ENCODE data around the gene KISS1R. TPM values are rescaled to one million over a fixed set of nuclear protein-coding genes. Genes with fewer than 3 reads are reported as not detected.

KISS1R gene
- total RNA-seq, 1 experiment from 2014 or later: not detected

DNA sequence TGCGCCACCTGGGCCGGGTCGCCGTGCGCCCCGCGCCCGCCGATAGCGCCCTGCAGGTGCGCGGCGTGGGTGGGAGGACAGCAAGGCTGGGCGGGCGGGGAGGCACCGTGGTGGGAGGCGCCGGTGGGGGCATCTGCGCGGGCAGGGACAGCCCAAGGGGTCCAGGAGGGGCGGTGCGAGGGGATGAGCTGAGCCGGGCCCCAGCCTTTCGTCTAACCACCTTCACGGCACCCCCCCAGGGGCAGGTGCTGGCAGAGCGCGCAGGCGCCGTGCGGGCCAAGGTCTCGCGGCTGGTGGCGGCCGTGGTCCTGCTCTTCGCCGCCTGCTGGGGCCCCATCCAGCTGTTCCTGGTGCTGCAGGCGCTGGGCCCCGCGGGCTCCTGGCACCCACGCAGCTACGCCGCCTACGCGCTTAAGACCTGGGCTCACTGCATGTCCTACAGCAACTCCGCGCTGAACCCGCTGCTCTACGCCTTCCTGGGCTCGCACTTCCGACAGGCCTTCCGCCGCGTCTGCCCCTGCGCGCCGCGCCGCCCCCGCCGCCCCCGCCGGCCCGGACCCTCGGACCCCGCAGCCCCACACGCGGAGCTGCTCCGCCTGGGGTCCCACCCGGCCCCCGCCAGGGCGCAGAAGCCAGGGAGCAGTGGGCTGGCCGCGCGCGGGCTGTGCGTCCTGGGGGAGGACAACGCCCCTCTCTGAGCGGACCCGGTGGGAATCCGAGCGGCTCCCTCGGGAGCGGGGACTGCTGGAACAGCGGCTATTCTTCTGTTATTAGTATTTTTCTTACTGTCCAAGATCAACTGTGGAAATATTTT lies 3.1 kb downstream of the KISS1R start:
- H3K4me1 Mint-ChIP-seq (ENCODE audit: insufficient read depth, unreplicated experiment): no peaks in the 10 kb centered on the region
- H3K4me3 Mint-ChIP-seq (ENCODE audit: unreplicated experiment): no peak overlapping the region
- DNase-seq (ENCODE audit: unreplicated experiment): no peak
- no peaks in the 10 kb centered on the region for H3K9me3 Mint-ChIP-seq (ENCODE audit: unreplicated experiment)
- H3K27ac Mint-ChIP-seq (ENCODE audit: low read depth, unreplicated experiment): no peak overlapping the region
- H3K27me3 Mint-ChIP-seq (ENCODE audit: insufficient read depth, unreplicated experiment): no peaks in the 10 kb centered on the region
- intact Hi-C loops (cut with micrococcal nuclease): no loop called here
- ChIA-PET POLR2A (interaction anchor here (5.0 kb wide), 1 partner anchor 64 kb away, joined by 28 read pairs; the partner anchor contains the start of gene WDR18), CTCF (interaction anchor here (0.5 to 1.3 kb wide), 3 partner anchors 64 to 149 kb away, joined by 3 read pairs; no protein-coding TSS in a partner anchor)
- BruUV-seq (replicated peaks): no TSS peak
- TF ChIP-seq, protein P1, sequence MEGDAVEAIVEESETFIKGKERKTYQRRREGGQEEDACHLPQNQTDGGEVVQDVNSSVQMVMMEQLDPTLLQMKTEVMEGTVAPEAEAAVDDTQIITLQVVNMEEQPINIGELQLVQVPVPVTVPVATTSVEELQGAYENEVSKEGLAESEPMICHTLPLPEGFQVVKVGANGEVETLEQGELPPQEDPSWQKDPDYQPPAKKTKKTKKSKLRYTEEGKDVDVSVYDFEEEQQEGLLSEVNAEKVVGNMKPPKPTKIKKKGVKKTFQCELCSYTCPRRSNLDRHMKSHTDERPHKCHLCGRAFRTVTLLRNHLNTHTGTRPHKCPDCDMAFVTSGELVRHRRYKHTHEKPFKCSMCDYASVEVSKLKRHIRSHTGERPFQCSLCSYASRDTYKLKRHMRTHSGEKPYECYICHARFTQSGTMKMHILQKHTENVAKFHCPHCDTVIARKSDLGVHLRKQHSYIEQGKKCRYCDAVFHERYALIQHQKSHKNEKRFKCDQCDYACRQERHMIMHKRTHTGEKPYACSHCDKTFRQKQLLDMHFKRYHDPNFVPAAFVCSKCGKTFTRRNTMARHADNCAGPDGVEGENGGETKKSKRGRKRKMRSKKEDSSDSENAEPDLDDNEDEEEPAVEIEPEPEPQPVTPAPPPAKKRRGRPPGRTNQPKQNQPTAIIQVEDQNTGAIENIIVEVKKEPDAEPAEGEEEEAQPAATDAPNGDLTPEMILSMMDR (IDR thresholded peaks at IDR 0.05; ENCODE audit: unreplicated experiment): no peak
- no peaks in the 10 kb centered on the region for H3K36me3 Mint-ChIP-seq (ENCODE audit: insufficient read depth, unreplicated experiment)

DNA sequence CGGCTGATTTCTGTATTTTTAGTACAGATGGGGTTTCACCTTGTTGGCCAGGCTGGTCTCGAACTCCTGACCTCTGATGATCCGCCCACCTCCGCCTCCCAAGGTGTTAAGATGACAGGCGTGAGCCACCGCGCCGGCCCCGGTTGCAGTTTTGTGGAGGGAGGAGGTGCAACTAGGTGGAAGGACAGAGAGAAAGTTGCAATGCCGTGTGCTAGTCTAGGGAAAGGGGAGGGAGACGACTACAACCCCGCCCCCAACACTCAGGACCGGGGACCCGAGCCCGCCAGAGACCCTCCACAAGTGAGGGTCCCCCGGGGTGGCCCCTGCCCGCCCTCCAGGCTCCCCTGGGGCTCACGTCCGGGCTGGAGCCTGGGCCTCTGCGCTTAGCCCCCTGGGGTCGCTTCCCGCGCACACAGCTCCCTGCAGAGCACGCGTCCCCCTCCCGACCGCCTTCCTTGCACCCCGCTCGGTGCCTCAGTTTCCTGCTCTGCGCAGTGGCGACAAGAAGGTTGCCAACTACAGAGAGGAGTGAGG lies 7.5 kb downstream of the KISS1R start:
- H3K27me3 Mint-ChIP-seq (ENCODE audit: insufficient read depth, unreplicated experiment): no peaks in the 10 kb centered on the region
- TF ChIP-seq, protein P1 (IDR thresholded peaks at IDR 0.05; ENCODE audit: unreplicated experiment): no peak
- ChIA-PET POLR2A (interaction anchor here (0.8 to 5.0 kb wide), 5 partner anchors 8 to 178 kb away, joined by 3 to 28 read pairs (median 3); partner anchors contain the start of gene WDR18), CTCF (interaction anchor here (0.8 to 4.2 kb wide), 2 partner anchors 59 to 67 kb away, joined by 5 to 83 read pairs; partner anchors contain the start of gene WDR18)
- no peak for DNase-seq (ENCODE audit: unreplicated experiment)
- H3K9me3 Mint-ChIP-seq (ENCODE audit: unreplicated experiment): no peaks in the 10 kb centered on the region
- peak overlapping the region; percentile 73 for H3K4me3 Mint-ChIP-seq (ENCODE audit: unreplicated experiment)
- no TSS peak for BruUV-seq (replicated peaks)
- intact Hi-C loops (cut with micrococcal nuclease): no loop called here
- H3K27ac Mint-ChIP-seq (ENCODE audit: low read depth, unreplicated experiment): no peak overlapping the region
- no peaks in the 10 kb centered on the region for H3K4me1 Mint-ChIP-seq (ENCODE audit: insufficient read depth, unreplicated experiment)
- peaks cover under 1% of the 10 kb centered on the region for H3K36me3 Mint-ChIP-seq (ENCODE audit: insufficient read depth, unreplicated experiment)

DNA sequence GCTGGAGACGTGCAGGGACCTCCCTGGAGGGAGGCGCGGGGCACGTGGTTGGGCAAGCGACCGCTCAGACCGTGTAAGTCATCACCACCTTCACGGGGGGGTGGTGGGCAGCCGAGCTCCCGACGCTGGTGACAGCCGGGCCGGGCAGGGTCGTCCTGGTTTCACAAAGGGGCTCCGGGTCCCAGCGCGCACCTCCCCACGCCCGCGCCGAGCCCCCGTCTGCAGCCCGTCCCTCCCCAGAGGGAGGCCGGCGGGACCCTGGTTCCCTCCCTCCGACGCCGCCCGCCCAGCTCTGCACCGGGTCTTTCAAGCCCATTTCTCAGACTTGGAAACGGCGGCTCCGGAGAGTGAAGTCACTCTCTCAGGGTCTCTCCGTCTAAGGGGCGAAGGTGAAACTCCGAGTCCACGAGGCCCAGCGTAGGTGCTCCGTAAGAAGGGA lies 8.0 kb downstream of the KISS1R start:
- intact Hi-C loops (cut with micrococcal nuclease): no loop called here
- no TSS peak for BruUV-seq (replicated peaks)
- Mint-ChIP-seq H3K27ac (ENCODE audit: low read depth, unreplicated experiment) (no peak overlapping the region), H3K36me3 (ENCODE audit: insufficient read depth, unreplicated experiment) (peaks cover 5% of the 10 kb centered on the region), H3K4me3 (ENCODE audit: unreplicated experiment) (peak overlapping the region; percentile 73), H3K27me3 (ENCODE audit: insufficient read depth, unreplicated experiment) (no peaks in the 10 kb centered on the region), H3K9me3 (ENCODE audit: unreplicated experiment) (no peaks in the 10 kb centered on the region), H3K4me1 (ENCODE audit: insufficient read depth, unreplicated experiment) (no peaks in the 10 kb centered on the region)
- peak; percentile 72 for DNase-seq (ENCODE audit: unreplicated experiment)
- ChIA-PET CTCF (interaction anchor here (4.2 kb wide), 1 partner anchor 58 kb away, joined by 83 read pairs; the partner anchor contains the start of gene WDR18), POLR2A (interaction anchor here (0.8 to 5.0 kb wide), 4 partner anchors 8 to 178 kb away, joined by 3 to 28 read pairs (median 4); partner anchors contain the start of gene WDR18)
- TF ChIP-seq, protein P1 (IDR thresholded peaks at IDR 0.05; ENCODE audit: unreplicated experiment): no peak
